GM23338 (cell line): ENCODE data around the gene IL17A. TPM values are rescaled to one million over a fixed set of nuclear protein-coding genes. Genes with fewer than 3 reads are reported as not detected.

Experiments used
- ATAC-seq: fragments of 200-7000 bp; cut with Tn5 transposase; 3 replicates; pipeline ENCODE4 v1.9.1; 2020
- DNase-seq: peaks from one replicate; pipeline ENCODE4 v3.0.0-alpha.2; 2015; ENCODE audit warnings: low spot score
- H2AFZ ChIP-seq: fragments of 200-600 bp; sonication (generic); 2 replicates; pipeline ENCODE4 v1.8.0; 2016; ENCODE audit warnings: antibody characterized with exemption, mild to moderate bottlenecking, moderate library complexity
- H3F3A ChIP-seq: fragments of 200-600 bp; sonication (generic); replicated peaks from 2 replicates; pipeline ENCODE4 v1.8.0; 2017; ENCODE audit warnings: antibody characterized with exemption, mixed run types, low read depth
- H3K27ac ChIP-seq: fragments of 200-600 bp; sonication (generic); 2 replicates; pipeline ENCODE4 v1.6.1; 2016; ENCODE audit warnings: low read depth
- H3K27me3 ChIP-seq: fragments of 200-600 bp; sonication (generic); 2 replicates; pipeline ENCODE4 v1.8.0; 2016; ENCODE audit warnings: mild to moderate bottlenecking, mixed run types, moderate library complexity; ENCODE audit not compliant: insufficient read depth
- H3K36me3 ChIP-seq: fragments of 200-600 bp; sonication (generic); 2 replicates; pipeline ENCODE4 v1.8.0; 2016; ENCODE audit warnings: mild to moderate bottlenecking; ENCODE audit not compliant: insufficient read depth
- H3K4me1 ChIP-seq: fragments of 200-600 bp; sonication (generic); 2 replicates; pipeline ENCODE4 v1.8.0; 2016; ENCODE audit warnings: mild to moderate bottlenecking, moderate library complexity; ENCODE audit not compliant: insufficient read depth
- H3K4me2 ChIP-seq: fragments of 200-600 bp; sonication (generic); 2 replicates; pipeline ENCODE4 v1.7.1; 2017; ENCODE audit warnings: mixed run types
- H3K4me3 ChIP-seq: fragments of 200-600 bp; sonication (generic); 2 replicates; pipeline ENCODE4 v1.6.1; 2016; ENCODE audit warnings: mixed run types
- H3K79me2 ChIP-seq: fragments of 200-600 bp; sonication (generic); replicated peaks from 2 replicates; pipeline ENCODE4 v1.8.0; 2017; ENCODE audit warnings: mild to moderate bottlenecking; ENCODE audit not compliant: insufficient read depth
- H3K9me2 ChIP-seq: fragments of 200-600 bp; sonication (generic); 2 replicates; pipeline ENCODE4 v1.8.0; 2017; ENCODE audit not compliant: insufficient read depth
- H4K20me1 ChIP-seq: fragments of 200-600 bp; sonication (generic); replicated peaks from 2 replicates; pipeline ENCODE4 v1.8.0; 2017; ENCODE audit warnings: mild to moderate bottlenecking; ENCODE audit not compliant: insufficient read depth
- H3K27ac Mint-ChIP-seq: 2 replicates; pipeline ENCODE4 v1.8.0; 2020; ENCODE audit warnings: inconsistent platforms, mild to moderate bottlenecking, moderate library complexity, mixed read lengths
- H3K27me3 Mint-ChIP-seq: 3 replicates; pipeline ENCODE4 v1.8.0; 2022; ENCODE audit warnings: low read depth, mild to moderate bottlenecking, moderate library complexity, mixed read lengths, inconsistent platforms; ENCODE audit not compliant: insufficient read depth, poor library complexity
- H3K36me3 Mint-ChIP-seq: 3 replicates; pipeline ENCODE4 v1.8.0; 2021; ENCODE audit warnings: low read depth, mild to moderate bottlenecking, inconsistent platforms, moderate library complexity, mixed read lengths
- H3K4me1 Mint-ChIP-seq: 3 replicates; pipeline ENCODE4 v1.8.0; 2020; ENCODE audit warnings: mild to moderate bottlenecking, inconsistent platforms, mixed read lengths
- H3K4me3 Mint-ChIP-seq: 3 replicates; pipeline ENCODE4 v1.8.0; 2021; ENCODE audit warnings: moderate library complexity, mild to moderate bottlenecking, inconsistent platforms, mixed read lengths
- H3K9me3 Mint-ChIP-seq: 3 replicates; pipeline ENCODE4 v1.8.0; 2020; ENCODE audit warnings: moderate library complexity, mild to moderate bottlenecking, inconsistent platforms, mixed read lengths
- CREB1 ChIP-seq: fragments of 250-450 bp; sonication (Bioruptor Pico); IDR thresholded peaks from 2 replicates; pipeline ENCODE4 v1.5.0; 2020; ENCODE audit warnings: low read depth, mild to moderate bottlenecking, moderate library complexity
- EZH2 ChIP-seq: fragments of 200-600 bp; sonication (generic); IDR thresholded peaks from one replicate; pipeline ENCODE4 v1.8.0; 2017; ENCODE audit warnings: antibody characterized with exemption, mild to moderate bottlenecking, low read depth; ENCODE audit not compliant: unreplicated experiment
- NANOG ChIP-seq: IDR thresholded peaks from 2 replicates; pipeline ENCODE4 v1.6.1; 2016; ENCODE audit warnings: antibody characterized with exemption, borderline replicate concordance
- ZNF331 ChIP-seq: fragments of 250-450 bp; sonication (Bioruptor Pico); IDR thresholded peaks from 2 replicates; pipeline ENCODE4 v1.5.0; 2020; ENCODE audit warnings: low read depth, mild to moderate bottlenecking, moderate library complexity
- polyA plus RNA-seq: library from polyadenylated mRNA; unstranded; fragments of >200 nt; fragmentation: Nextera tagmentation; extraction: Ambion mirVana; gene quantifications from 2 replicates; pipeline ENCODE4 v1.2.1, GENCODE V29; 2016
- total RNA-seq: library from RNA; depleted of rRNA; stranded (reverse); fragments of >200 nt; shearing (Covaris generic); gene quantifications from 2 replicates; pipeline ENCODE4 v1.2.3, GENCODE V29; 2014
- TF ChIP-seq, protein P1 (sequence below): IDR thresholded peaks from one replicate; pipeline ENCODE4 v1.6.1; 2018; ENCODE audit warnings: antibody characterized with exemption; ENCODE audit not compliant: unreplicated experiment

Gene IL17A
- total and polyA plus RNA-seq, 2 experiments from 2014 or later: not detected

DNA sequence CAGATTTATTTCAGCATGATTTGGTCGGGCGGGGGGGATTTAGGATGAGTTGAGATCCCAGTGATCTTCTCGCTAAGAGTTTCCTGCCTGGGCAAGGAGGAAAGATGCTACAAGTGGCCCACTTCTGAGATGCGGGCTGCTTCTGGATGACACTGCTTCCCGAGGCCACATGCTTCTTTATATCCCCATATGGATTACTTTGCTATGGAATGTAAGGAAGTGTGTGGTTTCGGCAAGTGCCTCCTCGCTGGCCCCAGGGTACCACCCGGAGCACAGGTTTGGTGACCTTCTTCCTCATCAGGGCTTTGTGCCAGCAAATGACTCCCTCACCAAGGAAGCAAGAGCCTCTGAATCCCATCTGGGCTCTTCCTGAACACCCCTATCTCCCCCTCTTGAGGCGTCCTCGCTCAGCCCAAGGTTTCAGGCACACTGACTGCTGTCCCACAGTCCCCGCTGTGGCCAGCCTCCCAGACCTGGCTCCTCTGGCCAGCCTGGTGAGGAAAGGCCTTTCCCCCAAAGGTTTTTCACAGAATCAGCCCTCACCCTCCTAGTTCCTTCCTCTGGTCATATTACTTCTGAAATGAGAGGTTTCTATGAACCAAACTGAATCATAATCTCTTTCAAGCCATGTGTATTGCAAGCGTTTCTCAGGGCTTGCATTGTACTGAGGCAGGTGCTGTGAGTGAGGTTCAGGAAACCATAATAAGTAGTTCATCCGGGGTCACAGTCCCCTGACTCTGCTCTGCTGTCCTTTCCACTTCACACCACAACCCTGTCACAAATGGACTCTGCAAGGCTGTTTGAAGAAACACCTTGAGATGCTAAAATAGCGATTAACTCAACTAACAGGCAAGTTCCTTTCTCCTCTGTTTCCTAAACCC, 41.7 kb upstream of the IL17A start:
- no peaks in the 10 kb centered on the region for H3K4me1 ChIP-seq

DNA sequence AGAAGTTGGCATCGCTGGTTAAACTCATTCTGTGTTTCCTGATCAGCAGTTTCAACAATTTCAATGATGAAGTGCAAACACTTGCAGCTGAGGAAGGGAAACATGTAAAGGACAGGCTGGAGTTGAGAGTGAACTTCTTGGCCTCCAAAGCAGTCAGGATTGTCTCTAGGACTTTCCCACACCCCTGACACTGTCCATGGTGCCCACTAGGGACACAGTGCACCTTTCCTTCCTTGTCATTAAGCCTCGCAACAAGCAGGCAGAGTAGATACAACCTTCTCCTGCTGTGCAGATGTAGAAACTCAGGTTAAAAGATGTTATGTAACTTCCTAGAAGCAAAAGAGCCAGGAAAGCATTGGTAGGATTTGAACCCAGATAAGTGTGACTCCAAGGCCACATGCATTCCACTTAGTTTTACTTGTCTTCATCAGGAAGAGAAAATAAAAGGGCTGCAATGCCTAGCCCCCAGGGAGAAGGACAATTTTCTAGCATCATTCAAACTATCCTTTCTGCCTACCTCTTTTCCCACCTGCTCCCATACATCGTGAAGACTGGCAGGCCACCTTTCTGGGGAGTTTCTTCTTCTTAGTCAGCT, 39.2 kb upstream of the IL17A start:
- Histone ChIP-seq H3K36me3 (no peaks in the 10 kb centered on the region), H3K4me2 (no peak overlapping the region), H3K79me2 (no peaks in the 10 kb centered on the region), H2AFZ (no peak overlapping the region), H3K4me1 (no peaks in the 10 kb centered on the region), H4K20me1 (no peaks in the 10 kb centered on the region), H3K9me2 (no peaks in the 10 kb centered on the region; the same call in 1 of the 2 replicates), H3K27me3 (no peaks in the 10 kb centered on the region), H3K4me3 (no peak overlapping the region), H3K27ac (no peak overlapping the region), H3F3A (no peaks in the 10 kb centered on the region)
- Mint-ChIP-seq H3K9me3 (no peaks in the 10 kb centered on the region), H3K4me1 (peaks cover 5% of the 10 kb centered on the region; the same call in 1 of the 3 replicates), H3K27me3 (peaks cover 4% of the 10 kb centered on the region), H3K36me3 (no peaks in the 10 kb centered on the region), H3K4me3 (no peak overlapping the region), H3K27ac (no peak overlapping the region)
- DNase-seq (no peak), ATAC-seq (no peak)
- TF ChIP-seq, protein P1, sequence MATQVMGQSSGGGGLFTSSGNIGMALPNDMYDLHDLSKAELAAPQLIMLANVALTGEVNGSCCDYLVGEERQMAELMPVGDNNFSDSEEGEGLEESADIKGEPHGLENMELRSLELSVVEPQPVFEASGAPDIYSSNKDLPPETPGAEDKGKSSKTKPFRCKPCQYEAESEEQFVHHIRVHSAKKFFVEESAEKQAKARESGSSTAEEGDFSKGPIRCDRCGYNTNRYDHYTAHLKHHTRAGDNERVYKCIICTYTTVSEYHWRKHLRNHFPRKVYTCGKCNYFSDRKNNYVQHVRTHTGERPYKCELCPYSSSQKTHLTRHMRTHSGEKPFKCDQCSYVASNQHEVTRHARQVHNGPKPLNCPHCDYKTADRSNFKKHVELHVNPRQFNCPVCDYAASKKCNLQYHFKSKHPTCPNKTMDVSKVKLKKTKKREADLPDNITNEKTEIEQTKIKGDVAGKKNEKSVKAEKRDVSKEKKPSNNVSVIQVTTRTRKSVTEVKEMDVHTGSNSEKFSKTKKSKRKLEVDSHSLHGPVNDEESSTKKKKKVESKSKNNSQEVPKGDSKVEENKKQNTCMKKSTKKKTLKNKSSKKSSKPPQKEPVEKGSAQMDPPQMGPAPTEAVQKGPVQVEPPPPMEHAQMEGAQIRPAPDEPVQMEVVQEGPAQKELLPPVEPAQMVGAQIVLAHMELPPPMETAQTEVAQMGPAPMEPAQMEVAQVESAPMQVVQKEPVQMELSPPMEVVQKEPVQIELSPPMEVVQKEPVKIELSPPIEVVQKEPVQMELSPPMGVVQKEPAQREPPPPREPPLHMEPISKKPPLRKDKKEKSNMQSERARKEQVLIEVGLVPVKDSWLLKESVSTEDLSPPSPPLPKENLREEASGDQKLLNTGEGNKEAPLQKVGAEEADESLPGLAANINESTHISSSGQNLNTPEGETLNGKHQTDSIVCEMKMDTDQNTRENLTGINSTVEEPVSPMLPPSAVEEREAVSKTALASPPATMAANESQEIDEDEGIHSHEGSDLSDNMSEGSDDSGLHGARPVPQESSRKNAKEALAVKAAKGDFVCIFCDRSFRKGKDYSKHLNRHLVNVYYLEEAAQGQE: peak; percentile 45
- no peak for TF ChIP-seq EZH2

More for the DNA sequence above, 41.7 kb upstream of the IL17A start:
- no peaks in the 10 kb centered on the region; the same call in 2 of the 3 replicates for H3K4me1 Mint-ChIP-seq
- Histone ChIP-seq H3K27me3 (no peaks in the 10 kb centered on the region), H3K79me2 (no peaks in the 10 kb centered on the region), H3F3A (no peaks in the 10 kb centered on the region), H2AFZ (no peak overlapping the region; the same call in 1 of the 2 replicates), H3K4me3 (no peak overlapping the region), H3K27ac (no peak overlapping the region), H3K9me2 (no peaks in the 10 kb centered on the region; the same call in 1 of the 2 replicates), H3K4me2 (no peak overlapping the region), H4K20me1 (no peaks in the 10 kb centered on the region), H3K36me3 (no peaks in the 10 kb centered on the region)
- ATAC-seq: no peak
- TF ChIP-seq ZNF331 (CRISPR knock-in tag) (no peak), CREB1 (CRISPR knock-in tag) (no peak), NANOG (no peak)
- no peaks in the 10 kb centered on the region for H3K36me3 Mint-ChIP-seq
- H3K4me3 Mint-ChIP-seq: no peak overlapping the region
- H3K27ac Mint-ChIP-seq: no peak overlapping the region
- no peak for DNase-seq
- peaks cover 2% of the 10 kb centered on the region for H3K27me3 Mint-ChIP-seq
- H3K9me3 Mint-ChIP-seq: no peaks in the 10 kb centered on the region
